Activated T-cell treated with anti-CD3 and anti-CD28 coated beads, Interleukin-2, amount 50 U/mL, for 4 hours (primary cell): Measurements from ENCODE around the gene COA1. TPM values are rescaled to one million over a fixed set of nuclear protein-coding genes. Genes with fewer than 3 reads are reported as not detected.
"Not testable (repeated sequence)": the region's sequence is repeated elsewhere in the genome, so short reads cannot be mapped to it uniquely, and the experiment has no call there.

Experiments
- ATAC-seq, 2 donors: fragments of 200-7000 bp; cut with Tn5 transposase; one replicate each; pipeline ENCODE4 v1.10.0; 2021
- DNase-seq: peaks from one replicate; pipeline ENCODE4 v3.0.0-alpha.2; 2020
- H3K27me3 Mint-ChIP-seq: one replicate; pipeline ENCODE4 v1.8.0; 2021; ENCODE audit warnings: low read depth, mixed read lengths
- H3K36me3 Mint-ChIP-seq: one replicate; pipeline ENCODE4 v1.8.0; 2022; ENCODE audit warnings: mixed read lengths; ENCODE audit not compliant: insufficient read depth
- H3K4me1 Mint-ChIP-seq: one replicate; pipeline ENCODE4 v1.8.0; 2021; ENCODE audit warnings: low read depth, mixed read lengths
- H3K4me3 Mint-ChIP-seq: one replicate; pipeline ENCODE4 v1.8.0; 2021; ENCODE audit warnings: mild to moderate bottlenecking, moderate library complexity, mixed read lengths
- H3K9me3 Mint-ChIP-seq: one replicate; pipeline ENCODE4 v1.8.0; 2021; ENCODE audit warnings: mixed read lengths
- total RNA-seq, 3 donors: library from RNA; stranded (reverse); gene quantifications; one replicate each; pipeline ENCODE4 v1.2.1, GENCODE V29; 2021

Gene COA1
- total RNA-seq, result 10 to 100 TPM; 51.4 to 56.7 (median 51.5) TPM

DNA sequence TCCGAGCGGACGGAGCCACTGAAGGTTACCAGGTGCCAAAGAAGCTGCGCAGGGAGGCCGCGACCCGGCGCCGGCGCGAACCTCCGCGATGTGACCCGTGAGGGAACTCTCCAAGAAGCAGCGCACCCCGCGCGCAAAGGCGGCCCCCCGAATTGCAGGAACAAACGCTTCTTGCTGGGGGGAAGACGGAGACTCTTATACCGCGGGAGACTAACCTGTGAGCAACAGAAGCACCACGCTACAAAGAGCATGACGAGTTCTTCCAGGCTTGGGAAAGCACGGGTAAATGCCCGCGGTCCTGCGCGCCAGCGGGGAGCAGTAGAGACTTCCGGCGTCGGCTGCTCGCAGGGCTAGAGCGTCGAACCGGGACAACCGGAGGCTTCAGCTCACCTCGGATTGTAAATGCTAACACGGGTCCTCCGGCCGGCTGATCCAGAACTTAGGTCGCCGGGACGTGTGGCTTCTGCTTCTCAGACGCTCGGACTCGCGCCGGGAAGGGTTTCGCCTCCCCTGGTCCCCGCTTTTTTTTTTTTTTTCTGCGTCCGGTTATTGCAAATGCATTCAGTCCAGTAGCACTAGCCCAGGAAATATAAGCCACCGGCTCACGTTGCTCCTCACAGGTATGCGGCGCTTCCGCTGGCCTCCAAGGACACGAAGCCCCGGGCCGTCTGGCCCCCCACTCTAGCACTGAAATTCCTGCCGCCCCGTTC lies at the start of gene COA1:
COA1 (minus strand) TSS at position 310 of the 710 bp plus-strand sequence. CDS start 80,909 bp downstream, outside the sequence.
- ATAC-seq, result peak; percentile 98 to 99
- H3K27me3 Mint-ChIP-seq, result peaks cover 2% of the 10 kb centered on the region
- DNase-seq, result peak; percentile 79
- peak within 1 kb of the TSS; percentile 93 for H3K4me3 Mint-ChIP-seq
- H3K36me3 Mint-ChIP-seq, result peaks cover 6% of the 10 kb centered on the region
- H3K9me3 Mint-ChIP-seq, result no peaks in the 10 kb centered on the region
- H3K4me1 Mint-ChIP-seq, result peaks cover 37% of the 10 kb centered on the region

DNA sequence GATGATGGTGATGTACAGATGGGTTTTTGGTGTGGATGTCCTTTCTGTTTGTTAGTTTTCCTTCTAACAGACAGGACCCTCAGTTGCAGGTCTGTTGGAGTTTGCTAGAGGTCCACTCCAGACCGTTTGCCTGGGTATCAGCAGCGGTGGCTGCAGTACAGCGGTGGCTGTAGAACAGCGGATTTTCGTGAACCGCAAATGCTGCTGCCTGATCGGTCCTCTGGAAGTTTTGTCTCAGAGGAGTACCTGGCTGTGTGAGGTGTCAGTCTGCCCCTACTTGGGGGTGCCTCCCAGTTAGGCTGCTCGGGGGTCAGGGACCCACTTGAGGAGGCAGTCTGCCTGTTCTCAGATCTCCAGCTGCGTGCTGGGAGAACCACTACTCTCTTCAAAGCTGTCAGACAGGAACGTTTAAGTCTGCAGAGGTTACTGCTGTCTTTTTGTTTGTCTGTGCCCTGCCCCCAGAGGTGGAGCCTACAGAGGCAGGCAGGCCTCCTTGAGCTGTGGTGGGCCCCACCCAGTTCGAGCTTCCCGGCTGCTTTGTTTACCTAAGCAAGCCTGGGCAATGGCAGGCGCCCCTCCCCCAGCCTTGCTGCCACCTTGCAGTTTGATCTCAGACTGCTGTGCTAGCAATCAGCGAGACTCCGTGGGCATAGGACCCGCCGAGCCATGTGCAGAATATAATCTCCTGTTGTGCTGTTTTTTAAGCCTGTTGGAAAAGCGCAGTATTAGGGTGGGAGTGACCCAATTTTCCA lies 49.1 kb upstream of the COA1 start:
- peaks cover 17% of the 10 kb centered on the region for H3K4me1 Mint-ChIP-seq
- H3K27me3 Mint-ChIP-seq, ATAC-seq, DNase-seq, H3K36me3 Mint-ChIP-seq, H3K4me3 Mint-ChIP-seq, H3K9me3 Mint-ChIP-seq: not testable (repeated sequence)

DNA sequence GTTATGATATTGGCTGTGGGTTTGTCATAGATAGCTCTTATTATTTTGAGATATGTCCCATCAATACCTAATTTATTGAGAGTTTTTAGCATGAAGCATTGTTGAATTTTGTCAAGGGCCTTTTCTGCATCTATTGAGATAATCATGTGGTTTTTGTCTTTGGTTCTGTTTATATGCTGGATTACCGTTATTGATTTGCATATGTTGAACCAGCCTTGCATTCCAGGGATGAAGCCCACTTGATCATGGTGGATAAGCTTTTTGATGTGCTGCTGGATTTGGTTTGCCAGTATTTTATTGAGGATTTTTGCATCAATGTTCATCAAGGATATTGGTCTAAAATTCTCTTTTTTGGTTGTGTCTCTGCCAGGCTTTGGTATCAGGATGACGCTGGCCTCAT lies 45.9 kb upstream of the COA1 start:
- Mint-ChIP-seq H3K4me1 (peaks cover 14% of the 10 kb centered on the region), H3K36me3 (peaks cover 22% of the 10 kb centered on the region)
- ATAC-seq, H3K9me3 Mint-ChIP-seq, H3K27me3 Mint-ChIP-seq, DNase-seq, H3K4me3 Mint-ChIP-seq: not testable (repeated sequence)

GRCh38 chr7:43773268-43773667 lies 43.9 kb upstream of the COA1 start:
- not testable (repeated sequence) for H3K4me3 Mint-ChIP-seq, H3K9me3 Mint-ChIP-seq, H3K4me1 Mint-ChIP-seq, ATAC-seq, DNase-seq, H3K27me3 Mint-ChIP-seq
- H3K36me3 Mint-ChIP-seq, result peaks cover 22% of the 10 kb centered on the region

GRCh38 chr7:43771573-43771972 lies 42.2 kb upstream of the COA1 start:
- DNase-seq (no peak), ATAC-seq (no peak)
- H3K36me3 Mint-ChIP-seq, result peaks cover 22% of the 10 kb centered on the region
- H3K4me1 Mint-ChIP-seq, result no peaks in the 10 kb centered on the region
- no peak overlapping the region for H3K4me3 Mint-ChIP-seq
- no peaks in the 10 kb centered on the region for H3K9me3 Mint-ChIP-seq
- H3K27me3 Mint-ChIP-seq, result no peaks in the 10 kb centered on the region

- Mint-ChIP-seq H3K36me3 (peaks cover 22% of the 10 kb centered on the region), H3K9me3 (no peaks in the 10 kb centered on the region), H3K4me1 (no peaks in the 10 kb centered on the region), H3K4me3 (no peak overlapping the region), H3K27me3 (no peaks in the 10 kb centered on the region)
- DNase-seq (no peak), ATAC-seq (no peak)
These were observed 41.8 kb upstream of the COA1 start for GRCh38 chr7:43771128-43771527.

DNA sequence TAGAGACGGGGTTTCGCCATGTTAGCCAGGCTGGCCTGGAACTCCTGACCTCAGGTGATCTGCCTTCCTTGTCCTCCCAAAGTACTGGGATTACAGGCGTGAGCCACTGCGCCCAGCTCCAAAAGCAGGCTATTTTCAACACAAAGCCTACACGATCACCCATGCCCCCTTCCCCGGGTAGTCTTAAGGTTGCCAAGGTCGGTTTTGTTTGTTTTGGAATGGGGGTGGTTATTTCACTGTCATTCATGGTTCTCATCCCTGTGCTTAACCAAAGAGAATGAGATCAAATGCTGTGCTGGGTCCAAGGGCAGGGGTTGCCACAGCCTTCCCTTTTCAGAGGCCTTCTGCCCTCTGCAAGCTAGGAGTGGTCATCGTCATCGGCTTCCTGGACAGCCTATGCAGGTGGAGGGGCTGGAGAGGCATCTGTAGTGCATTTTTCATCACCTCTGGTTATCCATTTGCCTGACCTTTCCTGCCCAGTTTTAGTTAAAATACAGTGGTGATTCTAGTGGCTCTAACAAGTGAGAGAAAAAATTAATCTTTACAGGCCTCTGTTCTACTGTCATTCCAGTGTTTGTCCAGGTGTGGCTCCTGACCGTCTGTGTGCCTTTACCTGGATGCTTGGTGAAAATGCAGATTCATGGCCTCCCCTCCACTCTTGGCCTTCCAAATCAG lies 40.6 kb upstream of the COA1 start:
- no peaks in the 10 kb centered on the region for H3K9me3 Mint-ChIP-seq
- no peaks in the 10 kb centered on the region for H3K27me3 Mint-ChIP-seq
- DNase-seq, result no peak
- no peak for ATAC-seq
- peaks cover 22% of the 10 kb centered on the region for H3K36me3 Mint-ChIP-seq
- no peak overlapping the region for H3K4me3 Mint-ChIP-seq
- H3K4me1 Mint-ChIP-seq, result peaks cover under 1% of the 10 kb centered on the region

- H3K4me1 Mint-ChIP-seq, result peaks cover 6% of the 10 kb centered on the region
- no peak for DNase-seq
- no peak overlapping the region for H3K4me3 Mint-ChIP-seq
- ATAC-seq, result no peak
- peaks cover 22% of the 10 kb centered on the region for H3K36me3 Mint-ChIP-seq
- H3K27me3 Mint-ChIP-seq, result no peaks in the 10 kb centered on the region
- H3K9me3 Mint-ChIP-seq, result no peaks in the 10 kb centered on the region
These were observed 40.0 kb upstream of the COA1 start for GRCh38 chr7:43769281-43769680.

DNA sequence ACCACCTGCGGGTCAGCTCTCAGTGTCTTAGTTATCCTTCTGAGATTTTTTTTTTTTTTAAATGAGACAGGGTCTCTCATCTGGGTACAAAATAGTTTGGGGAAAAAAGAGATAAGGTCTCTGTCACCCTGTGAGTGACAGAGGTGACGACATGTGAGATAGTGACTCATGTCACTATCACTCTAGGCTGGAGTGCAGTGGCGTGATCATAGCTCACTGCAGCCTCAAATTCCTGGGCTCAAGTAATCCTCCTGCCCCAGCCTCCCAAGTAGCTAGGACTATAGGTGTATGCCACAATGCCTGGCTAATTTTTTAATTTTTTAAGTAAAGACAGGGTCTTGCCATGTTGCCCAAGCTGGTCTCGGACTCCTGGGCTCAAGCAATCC lies 39.6 kb upstream of the COA1 start:
- no peak overlapping the region for H3K4me3 Mint-ChIP-seq
- no peak for DNase-seq
- no peaks in the 10 kb centered on the region for H3K27me3 Mint-ChIP-seq
- ATAC-seq, result peak; percentile 49 to 57
- no peaks in the 10 kb centered on the region for H3K9me3 Mint-ChIP-seq
- H3K36me3 Mint-ChIP-seq, result peaks cover 22% of the 10 kb centered on the region
- H3K4me1 Mint-ChIP-seq, result peaks cover 10% of the 10 kb centered on the region

DNA sequence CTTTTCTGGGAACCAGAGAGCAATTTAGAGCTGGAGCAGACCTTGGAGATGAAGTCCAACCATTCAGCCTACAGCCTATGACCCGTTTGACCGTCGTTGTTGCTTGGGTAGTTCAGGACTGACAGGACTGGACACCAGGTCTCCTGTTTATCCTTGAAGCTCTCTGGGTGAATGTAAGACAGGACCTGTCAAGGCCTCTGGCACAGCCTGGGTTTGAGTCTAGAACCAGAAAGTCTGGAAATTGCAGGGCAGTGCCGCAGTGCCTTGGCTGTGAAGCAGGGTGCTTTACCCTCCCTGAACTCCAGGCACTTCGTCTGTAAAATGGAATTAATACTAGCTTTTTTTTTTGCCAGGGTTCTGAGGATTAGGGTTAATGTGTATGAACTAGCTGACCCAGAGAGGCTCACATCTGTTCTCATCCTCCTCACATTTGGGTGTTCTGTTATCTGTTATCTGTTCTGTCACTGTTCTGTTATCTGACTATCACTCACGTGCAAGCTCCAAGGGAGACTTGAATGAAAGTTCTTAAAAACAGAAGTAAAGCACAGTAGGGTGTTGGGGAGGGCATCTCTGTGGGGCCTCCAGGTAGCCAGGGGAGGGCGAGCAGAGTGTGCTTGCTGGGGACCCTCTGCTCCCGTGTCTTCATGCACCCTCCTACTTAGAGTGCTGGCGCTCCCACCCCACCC lies 39.0 kb upstream of the COA1 start:
- H3K27me3 Mint-ChIP-seq, result no peaks in the 10 kb centered on the region
- H3K4me3 Mint-ChIP-seq, result no peak overlapping the region
- peaks cover 12% of the 10 kb centered on the region for H3K4me1 Mint-ChIP-seq
- DNase-seq (no peak), ATAC-seq (peak in 1 of 2 donors; percentile 9)
- peaks cover 20% of the 10 kb centered on the region for H3K36me3 Mint-ChIP-seq
- no peaks in the 10 kb centered on the region for H3K9me3 Mint-ChIP-seq

DNA sequence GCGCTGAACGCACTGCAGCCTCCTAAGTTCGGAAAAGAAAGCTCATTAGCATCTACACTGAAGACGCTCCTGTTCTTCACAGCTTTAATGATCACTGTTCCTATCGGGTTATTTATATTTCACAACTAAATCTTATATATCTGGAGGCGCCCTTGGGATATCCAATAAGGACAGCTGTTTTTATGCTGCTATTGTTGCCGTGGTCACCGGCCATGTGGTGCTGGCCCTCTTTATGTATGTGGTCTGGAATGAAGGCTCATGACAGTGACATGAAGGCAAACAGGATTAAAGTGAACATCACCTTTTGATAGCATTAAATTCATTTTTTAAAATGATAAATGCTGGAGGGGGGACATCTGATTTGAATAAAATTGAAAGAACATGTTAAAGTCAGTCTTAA lies 38.0 kb upstream of the COA1 start:
- no peaks in the 10 kb centered on the region for H3K9me3 Mint-ChIP-seq
- H3K36me3 Mint-ChIP-seq, result peaks cover 13% of the 10 kb centered on the region
- H3K27me3 Mint-ChIP-seq, result no peaks in the 10 kb centered on the region
- H3K4me1 Mint-ChIP-seq, result peaks cover 18% of the 10 kb centered on the region
- no peak overlapping the region for H3K4me3 Mint-ChIP-seq
- ATAC-seq (no peak), DNase-seq (no peak)

GRCh38 chr7:43766564-43766963 lies 37.2 kb upstream of the COA1 start:
- ATAC-seq (no peak), DNase-seq (no peak)
- peaks cover 9% of the 10 kb centered on the region for H3K36me3 Mint-ChIP-seq
- H3K9me3 Mint-ChIP-seq, result no peaks in the 10 kb centered on the region
- H3K27me3 Mint-ChIP-seq, result no peaks in the 10 kb centered on the region
- no peak overlapping the region for H3K4me3 Mint-ChIP-seq
- peaks cover 23% of the 10 kb centered on the region for H3K4me1 Mint-ChIP-seq

DNA sequence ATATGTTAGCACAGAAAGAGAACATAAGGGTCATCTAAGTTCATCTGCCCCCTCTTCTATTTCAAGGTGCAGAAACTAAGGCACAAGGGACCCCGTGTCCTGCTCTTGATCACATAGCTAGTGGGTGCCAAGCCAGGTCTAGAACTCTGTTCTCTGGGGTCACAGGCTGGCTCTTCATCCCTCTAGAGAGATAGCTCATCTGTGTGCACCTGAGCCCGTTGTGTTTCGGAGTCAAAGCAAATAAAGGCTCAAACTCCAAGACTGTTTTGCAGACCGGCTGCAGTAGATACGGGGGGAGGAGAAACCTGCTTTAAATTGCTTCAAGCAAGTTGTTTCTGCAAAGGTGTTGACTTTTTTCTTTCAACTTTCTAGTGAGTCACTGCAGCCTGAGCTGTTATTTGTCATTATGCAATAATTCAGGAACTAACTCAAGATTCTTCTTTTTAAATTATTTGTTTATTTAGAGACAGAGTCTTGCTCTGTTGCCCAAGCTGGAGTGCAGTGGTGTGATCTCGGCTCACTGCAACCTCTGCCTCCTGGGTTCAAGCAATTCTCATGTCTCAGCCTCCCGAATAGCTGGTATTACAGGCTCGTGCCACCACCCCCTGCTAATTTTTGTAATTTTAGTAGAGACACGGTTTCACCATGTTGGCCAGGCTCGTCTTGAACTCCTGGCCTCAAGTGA lies 35.6 kb upstream of the COA1 start:
- peak in 1 of 2 donors; percentile 39 for ATAC-seq
- Mint-ChIP-seq H3K27me3 (no peaks in the 10 kb centered on the region), H3K4me1 (peaks cover 31% of the 10 kb centered on the region), H3K9me3 (no peaks in the 10 kb centered on the region), H3K4me3 (no peak overlapping the region), H3K36me3 (peaks cover 4% of the 10 kb centered on the region)
- DNase-seq, result no peak
